HTERT RPE-1 (cell line): ENCODE measurements around the gene PLXNC1.

Source experiments
- in situ Hi-C: fragments of 300-500 bp; cut with MboI; formaldehyde crosslinking; loops from 4 replicates; pipeline ENCODE4 v1.14.3; 2020; ENCODE audit warnings: low sequenced_read_pairs

Gene PLXNC1

GRCh38 chr12:94157181-94157580, 8.8 kb downstream of the PLXNC1 start:
- in situ Hi-C loops, result no loop called here

- in situ Hi-C loops, result no loop called here
Observed at GRCh38 chr12:94157981-94158411, 9.6 kb downstream of the PLXNC1 start.

- in situ Hi-C loops, result no loop called here
Observed at GRCh38 chr12:94158666-94159065, 10.3 kb downstream of the PLXNC1 start.

- in situ Hi-C loops, result no loop called here
Observed at GRCh38 chr12:94162108-94162507, 13.7 kb downstream of the PLXNC1 start.

- in situ Hi-C loops, result no loop called here
Observed at GRCh38 chr12:94163850-94164249, 15.5 kb downstream of the PLXNC1 start.

- in situ Hi-C loops, result no loop called here
Observed at GRCh38 chr12:94165138-94165537, 16.8 kb downstream of the PLXNC1 start.

GRCh38 chr12:94165670-94166364, 17.4 kb downstream of the PLXNC1 start:
- in situ Hi-C loops, result no loop called here

- in situ Hi-C loops, result no loop called here
Observed at GRCh38 chr12:94167071-94167755, 18.8 kb downstream of the PLXNC1 start.

- in situ Hi-C loops, result no loop called here
Observed at GRCh38 chr12:94167756-94168416, 19.5 kb downstream of the PLXNC1 start.

GRCh38 chr12:94169495-94169894, 21.1 kb downstream of the PLXNC1 start:
- in situ Hi-C loops, result no loop called here

GRCh38 chr12:94169966-94170689, 21.8 kb downstream of the PLXNC1 start:
- in situ Hi-C loops, result no loop called here

GRCh38 chr12:94170690-94171594, 22.6 kb downstream of the PLXNC1 start:
- in situ Hi-C loops, result no loop called here

GRCh38 chr12:94171595-94171930, 23.2 kb downstream of the PLXNC1 start:
- in situ Hi-C loops, result no loop called here

GRCh38 chr12:94172031-94172430, 23.7 kb downstream of the PLXNC1 start:
- in situ Hi-C loops, result no loop called here

- in situ Hi-C loops, result no loop called here
Observed at GRCh38 chr12:94172973-94173372, 24.6 kb downstream of the PLXNC1 start.

GRCh38 chr12:94173660-94174265, 25.4 kb downstream of the PLXNC1 start:
- in situ Hi-C loops, result no loop called here

- in situ Hi-C loops, result no loop called here
Observed at GRCh38 chr12:94174576-94174975, 26.2 kb downstream of the PLXNC1 start.

- in situ Hi-C loops, result no loop called here
Observed at GRCh38 chr12:94175763-94176668, 27.6 kb downstream of the PLXNC1 start.

- in situ Hi-C loops, result no loop called here
Observed at GRCh38 chr12:94178054-94178453, 29.7 kb downstream of the PLXNC1 start.
